GM12864 (cell line): ENCODE data around the gene CHD3.

Experiments used
- DNase-seq: peaks from one replicate; pipeline ENCODE4 v3.0.0-alpha.2; 2011; ENCODE audit warnings: low read depth
- H3K4me3 ChIP-seq: 2 replicates; pipeline ENCODE4 v1.5.1; 2011; ENCODE audit warnings: mild to moderate bottlenecking, low read depth, low read length, control low read depth
- TF ChIP-seq, protein P1 (sequence below): IDR thresholded peaks from 2 replicates; pipeline ENCODE4 v1.5.1; 2011; ENCODE audit warnings: low read depth, mild to moderate bottlenecking, moderate library complexity, low read length, control low read depth, inconsistent platforms; ENCODE audit errors: missing control alignments

The CHD3 gene

DNA sequence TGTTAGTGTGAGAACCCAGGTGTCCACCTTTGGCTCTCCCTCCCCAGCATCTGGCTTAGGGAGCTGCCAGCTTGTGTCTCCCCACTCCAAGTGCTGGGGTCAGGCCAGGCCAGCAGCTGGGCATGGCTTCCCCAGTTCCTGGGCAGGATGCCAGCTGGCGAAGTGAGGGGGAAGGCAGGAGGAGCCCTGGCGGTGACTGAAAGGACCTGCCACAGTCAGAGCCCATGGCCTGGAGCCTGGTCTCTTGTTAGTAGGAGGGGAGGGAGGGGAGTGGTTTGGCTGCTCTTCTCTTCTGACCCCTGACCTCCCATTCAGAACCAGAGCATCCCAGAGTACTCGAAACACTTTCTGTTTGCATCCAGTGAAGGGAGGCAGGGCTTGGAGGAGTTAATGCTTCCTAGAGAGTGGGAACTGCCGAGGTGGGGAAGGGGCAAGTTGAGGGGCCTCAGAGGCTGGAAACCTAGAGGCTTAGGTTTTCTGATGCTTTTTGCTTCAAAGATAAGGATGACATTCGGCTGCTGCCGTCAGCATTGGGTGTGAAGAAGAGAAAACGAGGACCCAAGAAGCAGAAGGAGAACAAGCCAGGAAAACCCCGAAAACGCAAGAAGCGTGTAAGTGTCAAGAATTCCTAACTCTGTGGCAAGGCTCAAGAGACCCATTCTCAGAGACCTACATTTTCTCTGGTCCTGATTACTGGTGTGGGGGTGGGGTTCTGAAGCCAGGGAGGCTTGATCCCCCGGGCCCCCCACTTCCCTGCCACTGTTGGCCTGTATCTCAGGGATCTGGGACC, 772 bp downstream of the CHD3 start:
- TF ChIP-seq, protein P1, sequence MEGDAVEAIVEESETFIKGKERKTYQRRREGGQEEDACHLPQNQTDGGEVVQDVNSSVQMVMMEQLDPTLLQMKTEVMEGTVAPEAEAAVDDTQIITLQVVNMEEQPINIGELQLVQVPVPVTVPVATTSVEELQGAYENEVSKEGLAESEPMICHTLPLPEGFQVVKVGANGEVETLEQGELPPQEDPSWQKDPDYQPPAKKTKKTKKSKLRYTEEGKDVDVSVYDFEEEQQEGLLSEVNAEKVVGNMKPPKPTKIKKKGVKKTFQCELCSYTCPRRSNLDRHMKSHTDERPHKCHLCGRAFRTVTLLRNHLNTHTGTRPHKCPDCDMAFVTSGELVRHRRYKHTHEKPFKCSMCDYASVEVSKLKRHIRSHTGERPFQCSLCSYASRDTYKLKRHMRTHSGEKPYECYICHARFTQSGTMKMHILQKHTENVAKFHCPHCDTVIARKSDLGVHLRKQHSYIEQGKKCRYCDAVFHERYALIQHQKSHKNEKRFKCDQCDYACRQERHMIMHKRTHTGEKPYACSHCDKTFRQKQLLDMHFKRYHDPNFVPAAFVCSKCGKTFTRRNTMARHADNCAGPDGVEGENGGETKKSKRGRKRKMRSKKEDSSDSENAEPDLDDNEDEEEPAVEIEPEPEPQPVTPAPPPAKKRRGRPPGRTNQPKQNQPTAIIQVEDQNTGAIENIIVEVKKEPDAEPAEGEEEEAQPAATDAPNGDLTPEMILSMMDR, result no peak
- H3K4me3 ChIP-seq, result no peak overlapping the region
- no peak for DNase-seq

DNA sequence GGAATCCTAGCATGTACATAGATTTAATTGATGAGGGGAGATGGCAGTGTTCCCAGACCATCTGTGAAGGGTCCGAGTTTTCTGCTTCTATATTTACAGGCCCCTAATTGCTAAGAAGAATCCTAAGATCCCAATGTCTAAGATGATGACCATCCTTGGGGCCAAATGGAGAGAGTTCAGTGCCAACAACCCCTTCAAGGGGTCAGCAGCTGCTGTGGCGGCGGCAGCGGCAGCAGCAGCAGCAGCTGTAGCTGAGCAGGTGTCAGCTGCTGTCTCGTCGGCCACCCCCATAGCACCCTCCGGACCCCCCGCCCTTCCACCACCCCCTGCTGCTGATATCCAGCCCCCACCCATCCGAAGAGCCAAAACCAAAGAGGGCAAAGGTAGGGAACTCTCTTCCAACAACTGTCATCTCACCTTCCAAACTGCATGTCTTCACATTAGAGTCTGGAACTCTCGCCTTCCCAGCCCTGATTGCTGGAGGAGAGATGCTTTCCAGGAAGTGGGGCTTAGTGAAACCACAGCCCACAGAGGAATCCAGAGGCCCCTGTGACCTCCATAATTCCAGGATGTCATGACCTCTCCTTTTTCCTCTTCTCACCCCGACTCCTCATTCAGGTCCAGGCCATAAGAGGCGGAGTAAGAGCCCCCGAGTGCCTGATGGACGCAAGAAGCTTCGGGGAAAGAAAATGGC, 4.7 kb downstream of the CHD3 start:
- no peak for DNase-seq
- no peak overlapping the region for H3K4me3 ChIP-seq
- TF ChIP-seq, protein P1, result no peak

GRCh38 chr17:7894226-7894625, 5.6 kb downstream of the CHD3 start:
- TF ChIP-seq, protein P1, result no peak
- DNase-seq, result no peak
- H3K4me3 ChIP-seq, result no peak overlapping the region

GRCh38 chr17:7894866-7895265, 6.3 kb downstream of the CHD3 start:
- H3K4me3 ChIP-seq, result no peak overlapping the region
- TF ChIP-seq, protein P1, result no peak
- no peak for DNase-seq

- H3K4me3 ChIP-seq, result no peak overlapping the region
- no peak for DNase-seq
- TF ChIP-seq, protein P1, result no peak
These were observed 8.5 kb downstream of the CHD3 start for GRCh38 chr17:7897090-7897489.

DNA sequence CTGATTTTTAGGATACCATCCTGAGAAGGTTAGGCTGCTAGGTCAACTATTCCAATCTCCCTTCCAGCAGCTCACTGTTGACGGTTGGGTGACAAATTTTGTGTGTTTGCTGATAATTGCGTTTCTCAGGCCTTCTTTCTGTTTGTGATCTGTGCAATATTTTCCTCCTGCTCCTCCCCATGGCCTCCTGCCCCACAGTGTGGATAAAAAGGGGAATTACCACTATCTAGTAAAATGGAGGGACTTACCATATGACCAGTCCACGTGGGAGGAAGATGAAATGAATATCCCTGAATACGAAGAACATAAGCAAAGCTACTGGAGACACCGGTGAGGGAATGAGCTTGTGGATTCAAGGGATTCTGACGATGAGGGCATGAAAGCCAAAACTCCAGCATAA, 9.2 kb downstream of the CHD3 start:
- DNase-seq, result no peak
- TF ChIP-seq, protein P1, result no peak
- H3K4me3 ChIP-seq, result no peak overlapping the region
